ENCODE data around the gene SDK1.

DNA sequence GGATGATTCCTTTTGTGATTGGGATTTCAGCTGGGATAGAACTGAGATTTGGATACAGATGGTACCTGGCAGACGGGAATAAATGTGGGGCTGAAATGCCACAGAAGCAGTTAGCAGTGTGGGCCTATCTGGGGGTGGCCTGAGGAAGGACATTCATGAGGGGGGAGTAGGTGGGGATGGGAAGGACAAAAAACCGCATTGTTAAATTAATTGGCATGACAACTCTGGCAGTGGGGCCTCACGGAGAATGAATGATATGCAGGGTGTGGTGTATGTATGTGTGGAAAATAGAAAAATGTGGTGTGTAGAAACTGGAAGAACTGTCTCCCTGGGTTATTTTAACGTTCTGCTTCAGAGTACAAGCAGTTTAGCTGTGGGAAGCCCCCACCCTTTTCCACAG is 17.8 kb downstream of the SDK1 start:
- TF ChIP-seq CTCF (IDR thresholded peaks at IDR 0.05) (no peak), POLR2A (IDR thresholded peaks at IDR 0.05) (no peak), POLR2AphosphoS5 (IDR thresholded peaks at IDR 0.05) (no peak)
